GM12864 (cell line): ENCODE measurements around the gene YRDC.
A peak's percentile ranks its signal among the peaks of the same experiment; 100 is the strongest.

Source experiments
- DNase-seq: peaks from one replicate; pipeline ENCODE4 v3.0.0-alpha.2; 2011; ENCODE audit warnings: low read depth
- H3K4me3 ChIP-seq: 2 replicates; pipeline ENCODE4 v1.5.1; 2011; ENCODE audit warnings: mild to moderate bottlenecking, low read depth, low read length, control low read depth
- TF ChIP-seq, protein P1 (sequence below): IDR thresholded peaks from 2 replicates; pipeline ENCODE4 v1.5.1; 2011; ENCODE audit warnings: low read depth, mild to moderate bottlenecking, moderate library complexity, low read length, control low read depth, inconsistent platforms; ENCODE audit errors: missing control alignments

The YRDC gene

DNA sequence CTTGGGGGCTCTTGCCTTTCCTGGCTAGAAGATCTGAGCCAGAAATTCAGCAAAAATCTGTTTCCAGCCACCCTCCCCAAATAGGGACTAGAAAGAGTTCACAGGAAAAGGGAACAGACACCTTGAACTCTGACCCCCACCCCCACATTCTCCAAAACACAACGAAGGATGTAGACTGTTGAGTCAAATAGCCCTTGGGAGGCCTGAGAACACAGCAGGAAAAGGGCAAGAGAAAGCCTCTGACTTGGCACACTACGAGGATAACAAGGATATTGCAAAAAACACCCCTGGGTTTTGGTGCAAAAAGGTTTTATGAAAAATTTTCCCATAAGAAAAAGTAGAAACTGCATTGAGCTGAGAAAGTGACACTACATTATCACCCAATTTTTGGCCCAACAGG, 1.9 kb upstream of the YRDC start:
- no peak for DNase-seq
- H3K4me3 ChIP-seq = no peak overlapping the region
- TF ChIP-seq, protein P1, sequence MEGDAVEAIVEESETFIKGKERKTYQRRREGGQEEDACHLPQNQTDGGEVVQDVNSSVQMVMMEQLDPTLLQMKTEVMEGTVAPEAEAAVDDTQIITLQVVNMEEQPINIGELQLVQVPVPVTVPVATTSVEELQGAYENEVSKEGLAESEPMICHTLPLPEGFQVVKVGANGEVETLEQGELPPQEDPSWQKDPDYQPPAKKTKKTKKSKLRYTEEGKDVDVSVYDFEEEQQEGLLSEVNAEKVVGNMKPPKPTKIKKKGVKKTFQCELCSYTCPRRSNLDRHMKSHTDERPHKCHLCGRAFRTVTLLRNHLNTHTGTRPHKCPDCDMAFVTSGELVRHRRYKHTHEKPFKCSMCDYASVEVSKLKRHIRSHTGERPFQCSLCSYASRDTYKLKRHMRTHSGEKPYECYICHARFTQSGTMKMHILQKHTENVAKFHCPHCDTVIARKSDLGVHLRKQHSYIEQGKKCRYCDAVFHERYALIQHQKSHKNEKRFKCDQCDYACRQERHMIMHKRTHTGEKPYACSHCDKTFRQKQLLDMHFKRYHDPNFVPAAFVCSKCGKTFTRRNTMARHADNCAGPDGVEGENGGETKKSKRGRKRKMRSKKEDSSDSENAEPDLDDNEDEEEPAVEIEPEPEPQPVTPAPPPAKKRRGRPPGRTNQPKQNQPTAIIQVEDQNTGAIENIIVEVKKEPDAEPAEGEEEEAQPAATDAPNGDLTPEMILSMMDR = no peak

DNA sequence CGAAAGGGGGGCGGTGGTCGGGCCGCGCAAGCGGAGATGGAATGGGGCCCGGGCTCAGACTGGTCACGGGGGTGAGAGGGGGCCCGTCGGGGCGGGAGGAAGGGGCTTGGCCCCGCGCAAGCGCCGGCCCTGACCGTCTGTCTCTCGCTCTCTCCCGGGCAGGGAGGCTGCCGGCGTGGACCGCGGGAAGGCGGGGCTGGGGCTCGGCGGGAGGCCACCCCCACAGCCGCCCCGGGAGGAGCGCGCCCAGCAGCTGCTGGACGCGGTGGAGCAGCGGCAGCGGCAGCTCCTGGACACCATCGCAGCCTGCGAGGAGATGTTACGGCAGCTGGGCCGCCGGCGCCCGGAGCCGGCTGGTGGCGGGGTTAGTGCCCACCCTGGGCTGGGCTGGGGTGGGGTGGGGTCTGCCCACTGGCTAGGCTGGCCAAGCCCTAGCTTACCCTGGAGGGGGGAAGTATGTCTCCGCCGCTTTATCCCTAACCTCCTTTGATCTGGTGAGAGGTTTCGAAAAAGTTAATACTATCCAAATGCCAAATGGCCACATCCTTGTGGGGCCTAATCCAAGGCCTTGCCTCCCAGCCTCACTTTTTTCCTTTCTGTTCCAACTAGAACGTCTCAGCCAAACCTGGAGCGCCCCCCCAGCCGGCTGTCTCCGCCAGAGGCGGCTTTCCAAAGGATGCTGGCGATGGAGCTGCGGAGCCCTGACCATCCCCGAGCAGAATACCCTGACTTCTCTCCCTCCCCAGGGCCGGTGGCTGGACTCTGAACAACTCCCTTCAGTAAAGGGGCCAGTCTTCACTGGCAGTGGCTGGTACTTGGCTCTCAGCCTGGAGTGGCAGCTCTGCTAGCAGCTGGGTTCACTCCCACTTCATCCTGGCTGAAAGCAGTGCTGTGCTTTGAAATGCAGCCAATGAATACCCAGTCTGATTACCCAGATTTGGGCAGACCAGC, 636 bp upstream of the YRDC start:
- TF ChIP-seq, protein P1 = no peak
- no peak for DNase-seq
- peak overlapping the region; percentile 65 for H3K4me3 ChIP-seq

DNA sequence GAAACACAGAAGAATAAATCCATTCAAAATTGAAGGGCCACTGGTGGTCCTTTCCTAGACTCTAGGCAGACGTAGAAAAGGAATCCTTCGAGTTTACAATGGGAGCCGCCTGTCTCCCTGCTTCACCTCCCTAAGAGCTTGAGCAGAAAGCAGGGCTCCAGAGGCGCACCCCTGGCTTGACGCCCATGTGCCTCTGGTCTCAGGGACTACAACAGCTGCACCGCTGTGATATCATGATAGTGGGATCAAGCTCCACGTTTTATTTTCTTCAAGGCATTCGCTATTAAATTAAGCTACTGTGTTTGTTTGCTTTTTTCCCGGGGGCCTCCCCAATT, 821 bp downstream of the YRDC start:
- TF ChIP-seq, protein P1 = no peak
- H3K4me3 ChIP-seq = peak overlapping the region; percentile 65
- DNase-seq = no peak

DNA sequence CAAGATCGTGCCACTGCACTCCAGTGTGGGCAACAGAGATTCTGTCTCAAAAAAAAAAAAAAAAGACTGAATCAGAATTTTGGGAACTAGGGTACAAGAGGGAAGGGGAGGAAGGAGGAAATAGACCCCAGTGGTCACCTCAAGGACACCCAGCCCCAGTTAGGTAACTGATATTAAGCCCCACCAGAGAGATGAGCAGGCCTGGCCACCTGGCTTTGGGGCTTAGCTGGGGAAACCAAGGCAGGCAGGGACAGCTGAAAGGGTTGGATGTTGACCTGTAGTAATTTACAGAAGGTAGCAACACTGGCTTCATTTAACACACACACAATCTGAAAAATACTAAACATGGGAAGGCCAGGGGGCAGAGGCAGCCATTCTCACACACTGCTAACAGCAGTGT, 5.6 kb downstream of the YRDC start:
- no peak overlapping the region for H3K4me3 ChIP-seq
- DNase-seq = no peak
- TF ChIP-seq, protein P1 = no peak

DNA sequence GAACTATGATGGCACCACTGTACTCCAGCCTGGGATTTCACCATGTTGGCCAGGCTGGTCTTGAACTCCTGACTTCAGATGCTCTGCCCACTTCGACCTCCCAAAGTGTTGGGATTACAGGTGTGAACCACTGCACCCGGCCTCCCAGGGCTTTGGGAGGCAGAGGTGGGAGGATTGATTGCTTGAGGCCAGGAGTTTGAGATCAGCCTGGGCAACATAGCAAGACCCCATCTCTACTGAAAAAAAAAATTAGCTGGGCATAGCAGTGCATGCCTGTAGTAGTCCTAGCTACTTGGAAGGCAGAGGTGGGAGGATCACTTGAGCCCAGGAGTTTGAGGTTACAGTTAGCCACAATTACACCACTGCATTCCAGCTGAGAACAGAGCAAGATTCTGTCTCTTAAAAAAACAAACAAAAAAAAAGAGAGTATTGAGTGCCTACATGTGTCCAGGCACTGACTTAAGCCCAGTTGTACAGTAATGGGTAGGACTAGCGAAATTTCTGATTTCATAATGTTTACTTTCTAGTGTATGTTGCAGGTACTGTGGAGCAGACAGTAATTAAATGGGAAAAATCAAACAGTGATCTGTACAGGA, 10.2 kb downstream of the YRDC start:
- H3K4me3 ChIP-seq = no peak overlapping the region
- TF ChIP-seq, protein P1 = no peak
- DNase-seq = no peak

DNA sequence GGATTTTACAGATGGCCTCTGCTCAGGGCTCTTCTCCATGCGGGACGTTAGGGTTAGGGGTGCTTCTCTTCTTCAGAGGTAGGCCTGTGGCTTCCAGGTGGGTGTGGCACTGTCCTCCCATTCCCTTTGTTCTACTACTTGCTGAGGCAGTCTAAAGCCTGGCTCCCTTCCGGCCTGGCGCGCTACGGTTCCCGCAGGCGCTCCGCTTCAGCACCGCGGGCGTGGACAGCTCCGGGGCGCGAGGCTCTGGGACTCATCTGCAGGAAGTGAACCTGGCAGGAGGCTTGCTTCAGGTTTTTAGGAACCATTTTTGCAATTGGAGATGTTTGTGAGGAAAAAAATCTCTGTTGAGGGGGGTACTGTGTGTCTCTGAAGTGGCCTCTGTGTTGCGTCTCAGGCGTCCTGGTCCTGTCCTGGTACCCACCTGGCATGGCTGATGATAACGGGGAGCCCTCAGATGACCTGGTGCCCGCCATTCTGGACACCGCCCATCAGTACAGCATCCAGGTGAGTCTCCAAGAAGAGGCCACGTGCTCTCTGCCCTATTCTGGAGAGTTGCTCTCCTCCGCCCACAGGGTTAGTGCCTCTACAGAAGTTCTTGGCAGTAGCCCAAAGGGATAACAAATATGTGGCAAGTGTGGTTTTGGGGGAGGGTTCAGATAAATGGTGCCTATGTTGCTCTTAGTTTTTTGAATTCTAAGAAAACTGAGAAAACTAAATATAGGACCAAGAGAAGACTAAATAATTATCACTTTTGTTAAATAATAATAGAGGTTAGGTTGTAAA, 12.5 kb downstream of the YRDC start:
- peak overlapping the region; percentile 69; the same call in 1 of the 2 replicates for H3K4me3 ChIP-seq
- TF ChIP-seq, protein P1 = no peak

More for the DNA sequence above, 12.5 kb downstream of the YRDC start:
- no peak for DNase-seq
